ENCODE measurements around the gene SCUBE1. TPM values are rescaled to one million over a fixed set of nuclear protein-coding genes. Genes with fewer than 3 reads are reported as not detected.

The SCUBE1 gene
- total RNA-seq, 1 donor from 2014 or later = not detected

DNA sequence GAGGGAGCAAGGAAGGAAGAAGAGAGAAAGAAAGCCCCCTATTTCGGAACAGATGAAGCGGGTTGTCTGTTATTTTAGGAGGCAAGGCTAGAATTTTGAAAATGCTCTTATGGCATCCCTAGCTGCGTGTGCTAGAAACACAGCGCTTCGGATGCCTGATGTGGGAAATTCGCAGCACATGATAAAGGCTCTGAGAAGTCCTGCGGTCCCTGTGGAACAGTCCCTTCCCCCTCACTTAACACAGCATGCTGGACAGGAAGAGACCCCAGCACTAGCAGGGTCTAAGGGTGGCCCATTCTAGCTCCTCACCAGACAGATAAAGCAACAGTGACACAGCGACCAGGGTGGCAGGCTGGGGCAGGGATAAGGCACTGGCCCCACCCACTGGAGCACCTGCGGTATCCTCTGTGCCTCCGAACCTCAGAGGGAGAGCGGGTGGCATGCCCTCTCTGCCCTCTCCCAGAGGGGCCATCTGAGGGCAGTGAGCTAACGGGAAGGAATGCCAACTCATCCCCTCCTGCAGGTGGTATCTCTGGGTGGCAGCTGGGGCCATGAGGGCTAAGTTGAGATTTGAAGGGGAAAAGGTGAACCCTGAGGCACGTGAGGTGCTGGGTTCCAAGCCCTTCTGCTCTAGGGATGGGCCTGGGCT lies 75.7 kb downstream of the SCUBE1 start:
- TF ChIP-seq CTCF (conservative IDR thresholded peaks at IDR 0.05; ENCODE audit: low read depth, low read length) = no peak
- DNase-seq (ENCODE audit: low read depth) = no peak
- H3K4me3 ChIP-seq (ENCODE audit: low read depth, low read length) = no peak overlapping the region

- no peak for DNase-seq (ENCODE audit: low read depth)
- no peak overlapping the region for H3K4me3 ChIP-seq (ENCODE audit: low read depth, low read length)
- no peak for TF ChIP-seq CTCF (conservative IDR thresholded peaks at IDR 0.05; ENCODE audit: low read depth, low read length)
These were observed 77.1 kb downstream of the SCUBE1 start for GRCh38 chr22:43266076-43266475.

GRCh38 chr22:43263645-43264514 lies 79.3 kb downstream of the SCUBE1 start:
- no peak for DNase-seq (ENCODE audit: low read depth)
- no peak overlapping the region for H3K4me3 ChIP-seq (ENCODE audit: low read depth, low read length)
- TF ChIP-seq CTCF (conservative IDR thresholded peaks at IDR 0.05; ENCODE audit: low read depth, low read length) = no peak

DNA sequence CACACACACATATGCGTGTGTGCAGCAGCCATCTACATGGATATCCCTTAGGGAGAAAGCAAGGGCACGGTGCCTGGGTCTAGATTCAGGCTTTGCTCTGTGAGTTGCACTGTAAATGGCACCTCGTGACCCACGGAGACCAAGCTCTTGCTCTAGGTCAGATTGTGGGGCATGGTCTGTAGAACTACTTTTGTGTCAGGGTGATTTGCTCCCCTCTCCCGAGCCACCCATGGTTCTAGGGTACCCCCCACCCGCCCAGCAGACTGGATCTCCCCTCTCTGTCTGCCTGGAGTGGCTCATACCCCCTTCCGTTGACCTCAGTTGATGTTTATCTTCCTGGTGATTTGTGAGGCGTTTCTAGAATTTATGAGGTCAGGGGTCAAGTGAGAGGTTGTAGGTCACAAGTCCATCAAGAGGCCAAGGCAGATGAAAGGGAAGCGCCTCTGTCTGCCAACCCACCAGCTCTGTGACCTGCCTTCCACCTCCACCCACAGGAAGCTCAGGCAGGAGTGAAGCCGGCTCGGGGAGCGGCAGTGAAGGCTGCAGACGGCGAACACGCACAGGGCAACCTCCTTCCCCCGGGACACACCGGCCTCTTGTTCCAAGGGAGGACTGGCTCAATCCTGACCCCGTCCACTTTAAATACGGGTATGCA lies 80.1 kb downstream of the SCUBE1 start:
- H3K4me3 ChIP-seq (ENCODE audit: low read depth, low read length) = no peak overlapping the region
- no peak for DNase-seq (ENCODE audit: low read depth)
- TF ChIP-seq CTCF (conservative IDR thresholded peaks at IDR 0.05; ENCODE audit: low read depth, low read length) = no peak

- no peak for DNase-seq (ENCODE audit: low read depth)
- no peak for TF ChIP-seq CTCF (conservative IDR thresholded peaks at IDR 0.05; ENCODE audit: low read depth, low read length)
- no peak overlapping the region for H3K4me3 ChIP-seq (ENCODE audit: low read depth, low read length)
These were observed 82.6 kb downstream of the SCUBE1 start for GRCh38 chr22:43260331-43261231.

- H3K4me3 ChIP-seq (ENCODE audit: low read depth, low read length) = no peak overlapping the region
- TF ChIP-seq CTCF (conservative IDR thresholded peaks at IDR 0.05; ENCODE audit: low read depth, low read length) = no peak
- DNase-seq (ENCODE audit: low read depth) = no peak
These were observed 85.2 kb downstream of the SCUBE1 start for GRCh38 chr22:43257961-43258360.

All from epithelial cell of proximal tubule (primary cell).